ENCODE results near the gene TJP1. TPM values are rescaled to one million over a fixed set of nuclear protein-coding genes. Genes with fewer than 3 reads are reported as not detected.
"Not testable (repeated sequence)": the region's sequence is repeated elsewhere in the genome, so short reads cannot be mapped to it uniquely, and the experiment has no call there.

The TJP1 gene
- total RNA-seq, 1 experiment from 2014 or later: 31.6 TPM

- DNase-seq (ENCODE audit: low read depth): no peak
Measured at GRCh38 chr15:29800491-29801366, 21.5 kb downstream of the TJP1 start.

GRCh38 chr15:29799859-29800258, 22.4 kb downstream of the TJP1 start:
- DNase-seq (ENCODE audit: low read depth): no peak

GRCh38 chr15:29795610-29796009, 26.7 kb downstream of the TJP1 start:
- no peak for DNase-seq (ENCODE audit: low read depth)

- no peak for DNase-seq (ENCODE audit: low read depth)
Measured at GRCh38 chr15:29792426-29793159, 29.7 kb downstream of the TJP1 start.

- no peak for DNase-seq (ENCODE audit: low read depth)
Measured at GRCh38 chr15:29790607-29791006, 31.7 kb downstream of the TJP1 start.

- DNase-seq (ENCODE audit: low read depth): no peak
Measured at GRCh38 chr15:29789871-29790270, 32.4 kb downstream of the TJP1 start.

GRCh38 chr15:29788433-29789034, 33.7 kb downstream of the TJP1 start:
- no peak for DNase-seq (ENCODE audit: low read depth)

- no peak for DNase-seq (ENCODE audit: low read depth)
Measured at GRCh38 chr15:29787767-29788166, 34.5 kb downstream of the TJP1 start.

GRCh38 chr15:29785642-29786041, 36.6 kb downstream of the TJP1 start:
- DNase-seq (ENCODE audit: low read depth): no peak

- DNase-seq (ENCODE audit: low read depth): no peak
Measured at GRCh38 chr15:29785136-29785535, 37.1 kb downstream of the TJP1 start.

- DNase-seq (ENCODE audit: low read depth): no peak
Measured at GRCh38 chr15:29784413-29784812, 37.9 kb downstream of the TJP1 start.

- not testable (repeated sequence) for DNase-seq (ENCODE audit: low read depth)
Measured at GRCh38 chr15:29782816-29783215, 39.5 kb downstream of the TJP1 start.

GRCh38 chr15:29778382-29778781, 43.9 kb downstream of the TJP1 start:
- DNase-seq (ENCODE audit: low read depth): no peak

- no peak for DNase-seq (ENCODE audit: low read depth)
Measured at GRCh38 chr15:29776859-29777258, 45.4 kb downstream of the TJP1 start.

- peak; percentile 71 for DNase-seq (ENCODE audit: low read depth)
Measured at GRCh38 chr15:29774900-29775299, 47.4 kb downstream of the TJP1 start.

GRCh38 chr15:29773816-29774215, 48.5 kb downstream of the TJP1 start:
- DNase-seq (ENCODE audit: low read depth): no peak

- DNase-seq (ENCODE audit: low read depth): no peak
Measured at GRCh38 chr15:29773000-29773399, 49.3 kb downstream of the TJP1 start.

GRCh38 chr15:29770796-29771195, 51.5 kb downstream of the TJP1 start:
- peak; percentile 18 for DNase-seq (ENCODE audit: low read depth)

GRCh38 chr15:29765898-29766527, 56.3 kb downstream of the TJP1 start:
- DNase-seq (ENCODE audit: low read depth): no peak

- no peak for DNase-seq (ENCODE audit: low read depth)
Measured at GRCh38 chr15:29765234-29765841, 56.9 kb downstream of the TJP1 start.

- no peak for DNase-seq (ENCODE audit: low read depth)
Measured at GRCh38 chr15:29759596-29759995, 62.7 kb downstream of the TJP1 start.
